Right lung (tissue), 5 donors: ENCODE data around the gene AQP12B. TPM values are rescaled to one million over a fixed set of nuclear protein-coding genes. Genes with fewer than 3 reads are reported as not detected.
"Not testable (repeated sequence)": the region's sequence is repeated elsewhere in the genome, so short reads cannot be mapped to it uniquely, and the experiment has no call there.

Experiments used
- DNase-seq, 2 donors: peaks; one replicate each; pipeline ENCODE4 v3.0.0-alpha.2; 2013
- polyA plus RNA-seq, 5 donors: library from polyadenylated mRNA; unstranded; fragments of 120-200 nt; gene quantifications; one replicate each; pipeline versions ENCODE4 v1.2.1 to v1.2.3, GENCODE V29; 2013; ENCODE audit warnings: inconsistent platforms in 1 of 5, low replicate concordance in 1 of 5; ENCODE audit not compliant: insufficient read length in 5 of 5, insufficient read depth in 1 of 5

AQP12B gene
- polyA plus RNA-seq, 5 donors: 0.05 TPM; not detected in 4

DNA sequence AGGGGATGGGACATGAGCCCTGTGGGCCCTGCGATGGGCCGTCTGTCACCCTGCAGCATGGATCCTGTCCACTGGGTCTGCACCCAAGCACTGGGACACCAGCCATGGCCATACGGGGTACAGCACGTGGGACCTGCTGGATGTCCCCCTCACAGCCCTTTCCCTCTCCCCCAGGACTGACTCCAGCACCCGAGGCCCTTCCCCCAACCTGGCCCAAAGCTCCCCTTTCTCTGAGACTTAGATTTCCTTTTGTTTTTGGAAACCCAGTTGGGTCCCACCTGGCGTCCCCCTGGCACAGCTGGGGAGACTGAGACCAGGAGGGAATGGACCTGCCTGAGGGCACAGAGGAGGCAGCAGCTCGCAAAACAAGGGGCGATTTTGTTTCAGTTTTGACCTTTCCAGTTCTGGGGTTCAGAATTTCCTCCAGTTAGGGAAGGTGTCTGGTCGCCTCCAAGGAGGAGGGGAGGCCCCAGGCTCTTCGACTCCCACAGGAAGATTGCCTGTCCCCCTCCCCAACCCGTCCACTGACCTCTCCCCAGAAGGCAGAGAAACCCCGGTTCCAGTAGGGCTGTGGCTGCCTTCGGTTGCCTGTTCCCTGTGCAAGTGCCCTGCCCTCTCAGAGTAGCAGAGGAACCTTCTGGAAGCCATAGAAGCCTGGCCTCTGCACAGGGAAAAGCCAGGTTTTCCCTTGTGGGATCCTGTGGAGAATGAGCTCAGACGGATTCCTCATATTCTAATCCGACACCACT lies 1.5 kb upstream of the AQP12B start:
- DNase-seq: not testable (repeated sequence)

DNA sequence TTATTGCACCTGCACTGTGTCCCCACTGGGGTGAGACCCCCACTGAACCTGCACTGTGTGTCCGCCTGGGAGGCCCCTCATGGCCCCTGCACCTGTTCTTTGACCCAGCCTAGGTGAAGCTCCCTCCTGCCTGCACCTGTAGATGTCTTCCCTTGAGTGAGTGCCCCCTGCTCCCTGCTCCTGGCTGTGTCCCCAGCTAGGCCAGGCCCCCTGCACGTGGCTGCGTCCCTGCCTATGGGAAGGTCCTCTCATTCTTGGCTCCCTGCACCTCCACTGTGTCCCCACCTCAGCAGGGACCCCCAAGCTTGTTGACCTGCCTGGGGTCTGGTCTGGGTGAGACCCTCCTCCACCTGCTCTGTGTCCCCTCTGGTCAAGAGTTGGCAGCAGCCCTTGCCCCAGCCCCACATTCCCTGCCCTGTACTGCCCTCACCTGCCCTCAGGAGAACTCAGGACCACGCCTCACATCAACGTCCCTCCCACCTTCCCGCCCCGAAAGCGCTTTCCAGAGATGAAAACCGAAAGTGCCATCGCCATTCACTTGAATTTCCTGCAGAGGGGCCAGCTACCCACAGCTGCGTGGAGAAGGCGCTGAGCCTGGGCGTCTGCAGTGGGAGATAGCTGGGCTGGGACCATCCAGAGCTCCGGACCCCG lies 769 bp upstream of the AQP12B start:
- DNase-seq: not testable (repeated sequence)

DNA sequence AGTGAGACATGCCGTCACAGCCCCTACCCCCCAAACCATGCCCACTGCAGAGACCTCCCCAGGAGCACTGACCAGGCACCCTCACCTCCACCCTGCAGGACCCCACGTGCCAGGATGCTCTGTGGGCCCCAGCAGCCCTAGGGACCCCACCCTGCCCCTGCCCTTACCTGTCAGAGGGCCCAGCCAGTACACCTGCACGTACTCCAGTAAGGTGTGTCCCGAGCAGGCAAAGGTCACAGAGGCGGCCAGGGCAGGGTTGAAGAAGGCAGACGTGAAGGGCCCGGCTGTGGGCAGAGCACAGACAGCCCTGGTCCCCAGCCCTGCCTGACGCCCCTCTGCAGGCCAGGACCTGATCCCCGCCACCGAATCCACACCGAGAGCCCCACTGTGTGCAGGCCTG lies 2.5 kb downstream of the AQP12B start:
- not testable (repeated sequence) for DNase-seq

DNA sequence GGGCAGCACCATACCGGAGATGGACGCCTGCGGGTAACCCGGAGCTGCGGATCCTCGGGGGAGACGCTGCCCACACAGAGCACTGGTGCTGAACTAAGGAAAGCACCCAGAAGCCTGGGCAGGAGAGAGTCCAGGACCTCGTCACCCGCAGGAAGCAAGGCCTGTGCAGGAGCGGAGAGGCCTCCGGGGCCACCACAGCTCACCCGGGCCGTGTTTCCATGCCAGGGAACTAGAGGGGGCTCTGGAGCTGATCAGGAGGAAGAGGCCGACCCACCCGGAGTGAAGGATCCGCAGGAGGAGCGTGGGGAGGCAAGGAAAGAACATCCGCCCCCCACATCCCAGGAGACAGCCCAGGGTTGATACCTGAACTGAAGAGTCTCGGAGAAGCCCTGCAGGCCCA lies 3.8 kb downstream of the AQP12B start:
- DNase-seq: not testable (repeated sequence)

- DNase-seq: not testable (repeated sequence)
Measured at GRCh38 chr2:240678043-240678442, 4.6 kb downstream of the AQP12B start.

- DNase-seq: not testable (repeated sequence)
Measured at GRCh38 chr2:240675345-240675744, 7.3 kb downstream of the AQP12B start.

DNA sequence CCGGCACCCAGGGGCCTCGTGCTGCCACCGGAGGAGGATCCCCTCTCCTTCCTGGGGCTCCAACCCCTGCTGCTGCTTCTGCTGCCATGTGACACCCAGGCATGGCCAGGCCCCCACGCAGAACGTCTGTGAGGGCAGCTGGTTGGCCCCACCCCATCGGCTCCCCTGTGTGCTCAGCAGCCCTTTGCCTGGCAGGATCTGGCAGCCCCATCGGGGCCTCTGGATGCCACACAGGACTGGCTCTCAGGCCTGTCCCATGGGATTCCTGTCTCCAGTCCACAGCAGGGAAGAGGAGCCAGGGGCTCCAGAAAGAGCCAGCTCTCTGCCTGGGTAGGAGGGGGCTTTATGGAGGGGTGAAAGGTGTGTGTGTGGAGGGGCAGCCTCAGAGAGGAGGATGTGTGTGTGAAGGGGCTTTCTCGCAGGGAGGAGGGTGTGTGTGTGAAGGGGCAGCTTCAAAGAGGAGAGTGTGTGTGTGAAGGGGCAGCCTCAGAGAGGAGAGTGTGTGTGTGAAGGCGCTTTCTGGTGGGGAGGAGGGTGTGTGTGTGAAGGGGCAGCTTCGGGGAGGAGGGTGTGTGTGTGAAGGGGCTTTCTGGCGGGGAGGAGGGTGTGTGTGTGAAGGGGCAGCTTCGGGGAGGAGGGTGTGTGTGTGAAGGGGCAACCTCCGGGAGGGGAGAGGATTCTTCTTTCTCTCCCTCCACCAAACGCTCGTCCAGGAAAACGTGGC lies 8.1 kb downstream of the AQP12B start:
- DNase-seq: not testable (repeated sequence)

- DNase-seq: no peak
Measured at GRCh38 chr2:240672701-240673190, 9.9 kb downstream of the AQP12B start.

DNA sequence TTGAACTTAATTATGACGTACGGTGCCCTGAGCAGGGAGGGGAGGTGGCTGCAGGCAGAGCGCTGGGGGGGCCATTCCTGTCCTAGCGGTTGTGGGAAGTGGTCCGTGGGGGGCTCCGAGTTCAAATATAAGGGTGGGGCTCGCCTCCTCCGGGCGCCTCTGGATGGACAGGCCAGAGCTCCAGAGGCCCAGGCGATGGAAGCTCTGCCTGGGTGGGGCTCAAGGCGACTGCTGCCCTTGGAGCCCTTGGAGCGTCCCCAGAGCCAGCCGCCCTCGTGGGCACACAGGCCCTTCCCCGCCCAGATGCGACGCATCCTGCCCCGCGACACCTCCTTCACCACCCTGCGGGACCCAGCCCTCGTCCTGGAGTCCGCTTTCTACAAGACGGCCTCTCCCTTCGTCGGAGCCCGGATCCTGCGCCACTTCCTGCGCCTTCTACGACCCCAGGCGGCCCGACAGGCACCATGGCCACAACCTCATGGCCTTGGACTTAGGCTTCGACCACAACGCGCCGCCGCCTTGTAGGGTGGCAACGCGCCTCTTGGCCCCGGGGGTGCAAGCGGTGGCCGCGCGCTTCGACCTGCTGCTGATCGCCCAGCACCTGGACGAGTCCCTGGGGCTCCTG lies 10.5 kb downstream of the AQP12B start:
- DNase-seq: no peak

- DNase-seq: no peak
Measured at GRCh38 chr2:240670950-240671349, 11.7 kb downstream of the AQP12B start.

DNA sequence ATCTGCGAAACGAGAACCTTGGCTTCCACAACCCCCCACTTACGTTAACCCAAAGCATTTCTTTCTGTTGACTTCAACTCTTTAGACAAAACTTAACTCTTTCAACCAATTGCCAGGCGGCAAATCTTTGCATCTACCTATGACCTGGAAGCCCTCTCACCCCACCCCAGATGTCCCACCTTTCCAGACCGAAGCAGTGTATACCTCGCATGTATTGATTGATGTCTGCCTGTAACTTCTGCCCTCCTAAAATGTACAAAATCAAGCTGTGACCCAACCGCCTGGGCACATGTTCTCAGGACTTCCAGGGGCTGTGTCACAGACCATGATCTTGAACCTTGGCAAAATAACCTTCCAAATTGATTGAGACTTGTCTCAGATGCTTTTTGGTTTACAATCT lies 12.3 kb downstream of the AQP12B start:
- DNase-seq: no peak

- no peak for DNase-seq
Measured at GRCh38 chr2:240664622-240665021, 18.1 kb downstream of the AQP12B start.

- no peak for DNase-seq
Measured at GRCh38 chr2:240663546-240664190, 19.0 kb downstream of the AQP12B start.

GRCh38 chr2:240662681-240663080 lies 20.0 kb downstream of the AQP12B start:
- no peak for DNase-seq

GRCh38 chr2:240659883-240660282 lies 22.8 kb downstream of the AQP12B start:
- not testable (repeated sequence) for DNase-seq

GRCh38 chr2:240655931-240656886 lies 26.5 kb downstream of the AQP12B start:
- DNase-seq: no peak

GRCh38 chr2:240651185-240651584 lies 31.5 kb downstream of the AQP12B start:
- no peak for DNase-seq

DNA sequence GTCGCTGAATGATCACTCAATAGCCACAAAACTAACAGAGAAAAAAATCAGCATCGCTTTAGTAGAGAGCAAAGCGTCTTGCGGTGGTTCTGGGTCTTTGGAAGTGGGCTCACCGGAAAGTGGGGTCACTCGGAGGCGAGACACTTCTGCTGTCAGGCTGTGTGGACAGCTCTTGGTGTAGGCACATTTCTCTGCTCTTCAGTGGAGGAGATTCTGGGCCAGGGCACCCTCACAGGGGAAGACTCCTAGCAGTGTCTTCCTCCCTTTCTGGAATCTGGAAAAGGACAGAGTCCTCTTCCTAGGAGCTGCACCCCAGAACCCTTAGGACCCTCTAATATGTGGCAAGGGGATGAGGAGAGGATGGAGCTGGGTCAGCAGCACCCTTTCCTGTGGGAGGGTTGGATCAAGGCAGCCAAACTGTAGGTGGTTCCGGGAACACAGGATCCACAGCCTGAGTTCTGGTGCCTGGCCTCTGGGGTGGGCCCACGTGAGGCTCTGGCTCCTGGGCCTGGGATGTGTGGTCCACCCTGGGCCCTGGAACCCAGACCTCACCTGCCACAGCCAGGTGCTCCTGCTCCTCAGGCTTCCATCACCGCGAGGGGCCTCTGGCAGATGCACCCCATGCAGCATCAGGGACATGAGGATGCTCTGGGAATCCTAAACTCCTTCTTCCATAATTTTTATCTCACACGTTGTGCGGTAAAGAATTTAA lies 32.3 kb downstream of the AQP12B start:
- no peak for DNase-seq

DNA sequence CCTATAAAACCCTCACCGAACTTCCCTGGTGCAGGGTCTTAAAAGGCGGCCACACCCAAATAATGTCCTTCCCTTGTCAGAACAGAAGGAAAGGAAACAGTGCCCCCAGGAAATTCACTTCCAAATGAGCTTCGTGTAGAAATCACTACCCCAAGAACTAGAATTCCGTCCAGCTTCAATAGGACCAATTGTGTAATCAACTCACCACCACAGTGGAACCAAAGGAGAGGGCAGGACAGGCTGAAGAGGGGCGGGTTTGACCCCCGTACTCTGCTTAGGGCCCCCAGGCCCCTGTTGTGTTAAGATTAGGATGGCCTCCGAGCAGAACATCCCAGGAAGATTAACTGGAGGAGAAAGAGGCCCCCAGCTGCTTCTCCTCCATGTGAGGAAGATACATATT lies 33.4 kb downstream of the AQP12B start:
- DNase-seq: no peak
